ENCODE data around the gene SDK2.
A peak's percentile ranks its signal among the peaks of the same experiment; 100 is the strongest.

Gene SDK2

GRCh38 chr17:73415782-73416181, 228.5 kb downstream of the SDK2 start:
- Histone ChIP-seq H2BK15ac (ENCODE audit: low read length) (no peak overlapping the region), H3K18ac (ENCODE audit: low read length) (peak overlapping the region; percentile 44), H3K23ac (ENCODE audit: low read depth, low read length, poor library complexity) (peak overlapping the region; percentile 43), H4K91ac (ENCODE audit: low read depth, low read length, poor library complexity) (no peak overlapping the region), H2BK120ac (ENCODE audit: low read depth, low read length) (no peak overlapping the region), H2BK5ac (ENCODE audit: low read length) (no peak overlapping the region), H3K27me3 (ENCODE audit: control insufficient read depth in 3 of 3, insufficient read depth in 3 of 3, low read depth in 1 of 3, low read length in 3 of 3) (no peaks in the 10 kb centered on the region), H3K4me2 (ENCODE audit: insufficient read depth, low read length, poor library complexity, severe bottlenecking) (no peak overlapping the region), H3K4me3 (ENCODE audit: low read length in 2 of 2) (no peak overlapping the region), H3K27ac (replicated peaks; ENCODE audit: low read length) (no peak overlapping the region), H2BK12ac (ENCODE audit: low read length) (no peak overlapping the region), H2AK5ac (ENCODE audit: low read depth, low read length) (no peak overlapping the region), H3K14ac (ENCODE audit: low read length) (no peak overlapping the region), H4K8ac (ENCODE audit: low read depth, low read length) (no peak overlapping the region), H2AFZ (ENCODE audit: low read length) (no peak overlapping the region), H3K36me3 (replicated peaks in 1 of 2; ENCODE audit: control insufficient read depth in 2 of 2, insufficient read depth in 2 of 2, low read length in 2 of 2) (peaks cover 37 to 76% of the 10 kb centered on the region in 2 donors), H3K79me1 (ENCODE audit: low read depth, low read length) (no peaks in the 10 kb centered on the region), H3K4me1 (ENCODE audit: control insufficient read depth in 2 of 2, insufficient read depth in 1 of 2, low read depth in 1 of 2, low read length in 2 of 2) (peaks cover 6 to 8% of the 10 kb centered on the region in 2 donors), H3K4ac (ENCODE audit: low read length) (no peak overlapping the region), H3K9me3 (replicated peaks in 1 of 2; ENCODE audit: control insufficient read depth in 2 of 2, insufficient read depth in 1 of 2, low read depth in 1 of 2, low read length in 2 of 2) (peaks cover 4 to 12% of the 10 kb centered on the region in 2 donors), H3K9ac (ENCODE audit: low read depth, low read length, poor library complexity) (peak overlapping the region; percentile 70)
- no CpG with 5 or more reads among the region's 15 CpGs for WGBS, 2 donors (ENCODE audit: extremely low coverage in 2 of 2, insufficient read length in 2 of 2, insufficient replicate concordance in 1 of 2)
- no peak for DNase-seq (ENCODE audit: low spot score)

DNA sequence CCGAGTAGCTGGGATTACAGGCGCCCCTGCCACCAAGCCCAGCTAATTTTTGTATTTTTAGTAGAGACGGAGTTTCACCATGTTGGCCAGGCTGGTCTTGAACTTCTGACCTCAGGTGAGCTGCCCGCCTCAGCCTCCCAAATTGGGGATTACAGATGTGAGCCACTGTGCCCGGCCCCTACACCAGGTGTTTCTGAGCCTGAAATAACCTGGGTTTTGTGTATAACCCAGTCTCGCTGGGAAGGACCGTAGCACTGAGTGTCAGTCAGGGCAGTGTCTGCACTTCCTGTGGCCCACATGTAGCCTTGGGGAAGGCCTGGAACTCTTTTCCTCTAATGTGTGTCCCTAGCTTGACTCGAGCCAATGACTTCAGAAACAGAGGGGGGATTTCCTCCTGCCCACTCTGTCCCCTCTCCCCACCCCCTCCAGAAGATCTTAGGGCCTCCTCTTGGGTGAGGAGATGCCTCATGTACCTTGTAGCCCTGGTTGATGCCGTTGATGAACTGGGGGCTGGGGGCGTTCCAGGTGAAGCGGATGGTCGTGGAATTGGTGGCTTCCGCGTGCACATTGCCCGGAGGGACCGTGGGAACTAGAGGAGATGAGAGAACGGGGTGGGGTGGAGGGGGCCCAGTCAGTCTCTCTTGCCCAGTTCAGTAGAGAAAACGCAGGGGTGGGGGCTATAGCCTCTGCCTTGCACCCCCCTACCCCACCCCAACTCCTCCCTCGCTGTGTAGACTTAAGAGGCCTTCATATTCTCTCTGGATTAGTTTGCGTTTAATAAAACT, 229.9 kb downstream of the SDK2 start:
- peak overlapping the region; percentile 15 for H3K14ac ChIP-seq (ENCODE audit: low read length)
- H3K27ac ChIP-seq (replicated peaks; ENCODE audit: low read length) = no peak overlapping the region
- no peak for DNase-seq (ENCODE audit: low spot score)

GRCh38 chr17:73412914-73413313, 231.3 kb downstream of the SDK2 start:
- WGBS, 2 donors (ENCODE audit: extremely low coverage in 2 of 2, insufficient read length in 2 of 2, insufficient replicate concordance in 1 of 2) = no CpG with 5 or more reads among the region's 7 CpGs
- Histone ChIP-seq H2BK5ac (ENCODE audit: low read length) (no peak overlapping the region), H3K27me3 (ENCODE audit: control insufficient read depth in 3 of 3, insufficient read depth in 3 of 3, low read depth in 1 of 3, low read length in 3 of 3) (peaks cover 0 to 2% (median 0%) of the 10 kb centered on the region in 3 experiments), H2BK15ac (ENCODE audit: low read length) (no peak overlapping the region), H3K18ac (ENCODE audit: low read length) (no peak overlapping the region), H3K23ac (ENCODE audit: low read depth, low read length, poor library complexity) (no peak overlapping the region), H3K14ac (ENCODE audit: low read length) (no peak overlapping the region), H3K4ac (ENCODE audit: low read length) (peak overlapping the region; percentile 66), H2BK12ac (ENCODE audit: low read length) (no peak overlapping the region), H3K4me2 (ENCODE audit: insufficient read depth, low read length, poor library complexity, severe bottlenecking) (peak overlapping the region; percentile 11), H3K9ac (ENCODE audit: low read depth, low read length, poor library complexity) (no peak overlapping the region), H2AK5ac (ENCODE audit: low read depth, low read length) (no peak overlapping the region), H4K91ac (ENCODE audit: low read depth, low read length, poor library complexity) (no peak overlapping the region), H2AFZ (ENCODE audit: low read length) (no peak overlapping the region), H3K4me1 (ENCODE audit: control insufficient read depth in 2 of 2, insufficient read depth in 1 of 2, low read depth in 1 of 2, low read length in 2 of 2) (peaks cover 17 to 19% of the 10 kb centered on the region in 2 donors), H3K79me1 (ENCODE audit: low read depth, low read length) (no peaks in the 10 kb centered on the region), H2BK120ac (ENCODE audit: low read depth, low read length) (no peak overlapping the region), H3K9me3 (replicated peaks in 1 of 2; ENCODE audit: control insufficient read depth in 2 of 2, insufficient read depth in 1 of 2, low read depth in 1 of 2, low read length in 2 of 2) (peaks cover 4 to 12% of the 10 kb centered on the region in 2 donors), H3K4me3 (ENCODE audit: low read length in 2 of 2) (no peak overlapping the region), H3K36me3 (replicated peaks in 1 of 2; ENCODE audit: control insufficient read depth in 2 of 2, insufficient read depth in 2 of 2, low read length in 2 of 2) (peaks cover 27 to 56% of the 10 kb centered on the region in 2 donors), H4K8ac (ENCODE audit: low read depth, low read length) (peak overlapping the region; percentile 9), H3K27ac (replicated peaks; ENCODE audit: low read length) (no peak overlapping the region)
- no peak for DNase-seq (ENCODE audit: low spot score)

More for the DNA sequence above, 229.9 kb downstream of the SDK2 start:
- no peak overlapping the region for H3K23ac ChIP-seq (ENCODE audit: low read depth, low read length, poor library complexity)
- H3K9me3 ChIP-seq (replicated peaks in 1 of 2; ENCODE audit: control insufficient read depth in 2 of 2, insufficient read depth in 1 of 2, low read depth in 1 of 2, low read length in 2 of 2) = peaks cover 4 to 12% of the 10 kb centered on the region in 2 donors
- no peak overlapping the region for H4K91ac ChIP-seq (ENCODE audit: low read depth, low read length, poor library complexity)
- H3K4ac ChIP-seq (ENCODE audit: low read length) = no peak overlapping the region
- no peaks in the 10 kb centered on the region for H3K27me3 ChIP-seq (ENCODE audit: control insufficient read depth in 3 of 3, insufficient read depth in 3 of 3, low read depth in 1 of 3, low read length in 3 of 3)
- H3K36me3 ChIP-seq (replicated peaks in 1 of 2; ENCODE audit: control insufficient read depth in 2 of 2, insufficient read depth in 2 of 2, low read length in 2 of 2) = peaks cover 33 to 66% of the 10 kb centered on the region in 2 donors
- peak overlapping the region; percentile 59 for H2BK5ac ChIP-seq (ENCODE audit: low read length)
- no peak overlapping the region for H3K18ac ChIP-seq (ENCODE audit: low read length)
- no peak overlapping the region for H3K4me2 ChIP-seq (ENCODE audit: insufficient read depth, low read length, poor library complexity, severe bottlenecking)
- peak overlapping the region; percentile 25 for H2BK120ac ChIP-seq (ENCODE audit: low read depth, low read length)
- no peaks in the 10 kb centered on the region for H3K79me1 ChIP-seq (ENCODE audit: low read depth, low read length)
- no peak overlapping the region for H4K8ac ChIP-seq (ENCODE audit: low read depth, low read length)
- no CpG with 5 or more reads among the region's 20 CpGs for WGBS, 2 donors (ENCODE audit: extremely low coverage in 2 of 2, insufficient read length in 2 of 2, insufficient replicate concordance in 1 of 2)
- H2AFZ ChIP-seq (ENCODE audit: low read length) = no peak overlapping the region
- no peak overlapping the region for H3K4me3 ChIP-seq (ENCODE audit: low read length in 2 of 2)
- H3K4me1 ChIP-seq (ENCODE audit: control insufficient read depth in 2 of 2, insufficient read depth in 1 of 2, low read depth in 1 of 2, low read length in 2 of 2) = peaks cover 13 to 19% of the 10 kb centered on the region in 2 donors
- no peak overlapping the region for H2AK5ac ChIP-seq (ENCODE audit: low read depth, low read length)
- H3K9ac ChIP-seq (ENCODE audit: low read depth, low read length, poor library complexity) = no peak overlapping the region
- H2BK12ac ChIP-seq (ENCODE audit: low read length) = no peak overlapping the region
- H2BK15ac ChIP-seq (ENCODE audit: low read length) = no peak overlapping the region

GRCh38 chr17:73411313-73411747, 232.9 kb downstream of the SDK2 start:
- H3K4ac ChIP-seq (ENCODE audit: low read length) = peak overlapping the region; percentile 13
- H4K8ac ChIP-seq (ENCODE audit: low read depth, low read length) = no peak overlapping the region
- no peak for DNase-seq (ENCODE audit: low spot score)
- H3K79me1 ChIP-seq (ENCODE audit: low read depth, low read length) = no peaks in the 10 kb centered on the region
- H3K14ac ChIP-seq (ENCODE audit: low read length) = no peak overlapping the region
- H2BK15ac ChIP-seq (ENCODE audit: low read length) = no peak overlapping the region
- peaks cover 29 to 48% of the 10 kb centered on the region in 2 donors for H3K36me3 ChIP-seq (replicated peaks in 1 of 2; ENCODE audit: control insufficient read depth in 2 of 2, insufficient read depth in 2 of 2, low read length in 2 of 2)
- peaks cover 0 to 2% (median 0%) of the 10 kb centered on the region in 3 experiments for H3K27me3 ChIP-seq (ENCODE audit: control insufficient read depth in 3 of 3, insufficient read depth in 3 of 3, low read depth in 1 of 3, low read length in 3 of 3)
- H3K9ac ChIP-seq (ENCODE audit: low read depth, low read length, poor library complexity) = no peak overlapping the region
- H3K4me3 ChIP-seq (ENCODE audit: low read length in 2 of 2) = no peak overlapping the region
- no peak overlapping the region for H4K91ac ChIP-seq (ENCODE audit: low read depth, low read length, poor library complexity)
- no CpG with 5 or more reads among the region's 13 CpGs for WGBS, 2 donors (ENCODE audit: extremely low coverage in 2 of 2, insufficient read length in 2 of 2, insufficient replicate concordance in 1 of 2)
- no peak overlapping the region for H3K4me2 ChIP-seq (ENCODE audit: insufficient read depth, low read length, poor library complexity, severe bottlenecking)
- H3K23ac ChIP-seq (ENCODE audit: low read depth, low read length, poor library complexity) = no peak overlapping the region
- peaks cover 17 to 19% of the 10 kb centered on the region in 2 donors for H3K4me1 ChIP-seq (ENCODE audit: control insufficient read depth in 2 of 2, insufficient read depth in 1 of 2, low read depth in 1 of 2, low read length in 2 of 2)
- H2AFZ ChIP-seq (ENCODE audit: low read length) = no peak overlapping the region
- peak overlapping the region; percentile 68 for H3K18ac ChIP-seq (ENCODE audit: low read length)
- H2BK5ac ChIP-seq (ENCODE audit: low read length) = no peak overlapping the region
- H3K27ac ChIP-seq (replicated peaks; ENCODE audit: low read length) = peak overlapping the region; percentile 81
- H3K9me3 ChIP-seq (replicated peaks in 1 of 2; ENCODE audit: control insufficient read depth in 2 of 2, insufficient read depth in 1 of 2, low read depth in 1 of 2, low read length in 2 of 2) = peaks cover 4 to 12% of the 10 kb centered on the region in 2 donors
- peak overlapping the region; percentile 44 for H2AK5ac ChIP-seq (ENCODE audit: low read depth, low read length)
- no peak overlapping the region for H2BK120ac ChIP-seq (ENCODE audit: low read depth, low read length)
- H2BK12ac ChIP-seq (ENCODE audit: low read length) = peak overlapping the region; percentile 47

Data from neuronal stem cell (in vitro differentiated cells).